ENCODE measurements around the gene NTRK1.

NTRK1 gene

GRCh38 chr1:156860628-156861423, at the start of gene NTRK1:
Gene NTRK1, plus strand, starts transcription at chr1:156860865. Its CDS starts 70 bp downstream, at chr1:156860935.
- no peaks in the 10 kb centered on the region for H3K36me3 ChIP-seq (ENCODE audit: control insufficient read depth, insufficient read depth, low read length)
- H3K27me3 ChIP-seq (replicated peaks; ENCODE audit: control insufficient read depth, insufficient read depth, low read length): no peaks in the 10 kb centered on the region; the same call in 1 of the 2 replicates
- TF ChIP-seq, protein P1, sequence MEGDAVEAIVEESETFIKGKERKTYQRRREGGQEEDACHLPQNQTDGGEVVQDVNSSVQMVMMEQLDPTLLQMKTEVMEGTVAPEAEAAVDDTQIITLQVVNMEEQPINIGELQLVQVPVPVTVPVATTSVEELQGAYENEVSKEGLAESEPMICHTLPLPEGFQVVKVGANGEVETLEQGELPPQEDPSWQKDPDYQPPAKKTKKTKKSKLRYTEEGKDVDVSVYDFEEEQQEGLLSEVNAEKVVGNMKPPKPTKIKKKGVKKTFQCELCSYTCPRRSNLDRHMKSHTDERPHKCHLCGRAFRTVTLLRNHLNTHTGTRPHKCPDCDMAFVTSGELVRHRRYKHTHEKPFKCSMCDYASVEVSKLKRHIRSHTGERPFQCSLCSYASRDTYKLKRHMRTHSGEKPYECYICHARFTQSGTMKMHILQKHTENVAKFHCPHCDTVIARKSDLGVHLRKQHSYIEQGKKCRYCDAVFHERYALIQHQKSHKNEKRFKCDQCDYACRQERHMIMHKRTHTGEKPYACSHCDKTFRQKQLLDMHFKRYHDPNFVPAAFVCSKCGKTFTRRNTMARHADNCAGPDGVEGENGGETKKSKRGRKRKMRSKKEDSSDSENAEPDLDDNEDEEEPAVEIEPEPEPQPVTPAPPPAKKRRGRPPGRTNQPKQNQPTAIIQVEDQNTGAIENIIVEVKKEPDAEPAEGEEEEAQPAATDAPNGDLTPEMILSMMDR (IDR thresholded peaks at IDR 0.05; ENCODE audit: insufficient read depth, low read length, poor library complexity, severe bottlenecking): no peak
- DNase-seq (ENCODE audit: extremely low read depth, insufficient read length): peak; percentile 53
- H3K4me3 ChIP-seq (replicated peaks; ENCODE audit: low read depth, low read length): peak within 1 kb of the TSS; percentile 56

DNA sequence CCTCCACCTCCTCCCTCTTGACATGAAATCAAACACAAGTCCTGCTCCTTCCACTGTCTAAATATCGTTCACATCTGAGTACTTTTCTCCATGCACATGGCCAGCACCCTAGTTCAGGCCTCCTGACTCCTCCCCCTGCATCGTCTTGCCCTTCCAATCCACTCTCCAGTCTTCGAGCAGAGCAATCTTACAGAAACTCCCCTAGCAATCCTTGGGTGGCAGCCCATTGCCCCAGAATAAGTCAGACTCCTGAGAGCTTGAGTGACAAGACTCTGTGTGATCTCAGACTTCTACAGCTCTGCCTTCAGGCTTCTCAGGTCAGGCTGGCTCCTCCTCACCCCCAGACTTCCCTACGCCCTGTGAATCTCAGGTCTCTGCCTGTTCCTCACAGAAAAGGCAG, 49.5 kb upstream of the NTRK1 start:
- H3K27me3 ChIP-seq (replicated peaks; ENCODE audit: control insufficient read depth, insufficient read depth, low read length): no peaks in the 10 kb centered on the region; the same call in 1 of the 2 replicates

DNA sequence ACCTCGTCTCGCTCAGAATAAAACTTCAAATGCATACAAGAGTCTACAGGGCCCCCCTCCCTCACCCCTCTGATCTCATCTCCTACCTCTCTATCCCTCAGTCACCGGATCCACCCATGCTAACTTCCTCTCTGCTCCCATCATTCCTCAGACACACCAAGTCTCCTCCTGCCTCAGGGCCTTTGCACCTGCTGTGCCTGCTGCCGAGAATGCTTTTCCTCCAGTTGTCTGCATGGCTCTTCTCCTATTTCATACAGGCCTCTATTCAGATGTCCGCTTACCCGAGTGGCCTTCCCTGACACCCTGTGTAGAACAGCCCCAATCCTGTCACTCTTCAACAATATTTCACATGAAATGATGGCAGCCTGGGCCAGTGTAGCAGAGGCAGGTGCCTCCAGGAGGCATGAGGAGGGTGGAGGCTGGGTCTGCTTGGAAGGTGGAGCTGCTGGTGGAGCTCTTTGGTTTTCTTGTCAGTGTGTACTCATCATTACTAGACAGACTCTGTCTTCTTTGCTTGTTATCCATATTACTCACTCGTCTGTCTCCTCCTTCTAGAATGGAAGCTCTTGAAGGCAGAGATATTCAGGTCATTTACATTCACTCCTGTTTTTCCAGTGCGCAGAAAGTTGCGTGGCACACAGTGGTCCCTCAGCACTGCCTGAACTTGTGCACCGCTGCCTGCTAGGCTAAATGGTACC, 48.2 kb upstream of the NTRK1 start:
- H3K4me3 ChIP-seq (replicated peaks; ENCODE audit: low read depth, low read length): no peak overlapping the region
- TF ChIP-seq, protein P1 (IDR thresholded peaks at IDR 0.05; ENCODE audit: insufficient read depth, low read length, poor library complexity, severe bottlenecking): no peak
- no peaks in the 10 kb centered on the region; the same call in 1 of the 2 replicates for H3K27me3 ChIP-seq (replicated peaks; ENCODE audit: control insufficient read depth, insufficient read depth, low read length)
- no peak for DNase-seq (ENCODE audit: extremely low read depth, insufficient read length)
- no peaks in the 10 kb centered on the region for H3K36me3 ChIP-seq (ENCODE audit: control insufficient read depth, insufficient read depth, low read length)

More for the DNA sequence above, 49.5 kb upstream of the NTRK1 start:
- no peaks in the 10 kb centered on the region for H3K36me3 ChIP-seq (ENCODE audit: control insufficient read depth, insufficient read depth, low read length)
- TF ChIP-seq, protein P1 (IDR thresholded peaks at IDR 0.05; ENCODE audit: insufficient read depth, low read length, poor library complexity, severe bottlenecking): no peak
- no peak for DNase-seq (ENCODE audit: extremely low read depth, insufficient read length)
- no peak overlapping the region for H3K4me3 ChIP-seq (replicated peaks; ENCODE audit: low read depth, low read length)

GRCh38 chr1:156813298-156813697, 47.4 kb upstream of the NTRK1 start:
- no peak for DNase-seq (ENCODE audit: extremely low read depth, insufficient read length)
- H3K4me3 ChIP-seq (replicated peaks; ENCODE audit: low read depth, low read length): no peak overlapping the region
- no peaks in the 10 kb centered on the region for H3K36me3 ChIP-seq (ENCODE audit: control insufficient read depth, insufficient read depth, low read length)
- no peaks in the 10 kb centered on the region; the same call in 1 of the 2 replicates for H3K27me3 ChIP-seq (replicated peaks; ENCODE audit: control insufficient read depth, insufficient read depth, low read length)
- TF ChIP-seq, protein P1 (IDR thresholded peaks at IDR 0.05; ENCODE audit: insufficient read depth, low read length, poor library complexity, severe bottlenecking): no peak

GRCh38 chr1:156813750-156814570, 46.7 kb upstream of the NTRK1 start:
- H3K4me3 ChIP-seq (replicated peaks; ENCODE audit: low read depth, low read length): peak overlapping the region; percentile 32
- H3K36me3 ChIP-seq (ENCODE audit: control insufficient read depth, insufficient read depth, low read length): no peaks in the 10 kb centered on the region
- peak; percentile 78 for DNase-seq (ENCODE audit: extremely low read depth, insufficient read length)
- no peaks in the 10 kb centered on the region; the same call in 1 of the 2 replicates for H3K27me3 ChIP-seq (replicated peaks; ENCODE audit: control insufficient read depth, insufficient read depth, low read length)
- TF ChIP-seq, protein P1 (IDR thresholded peaks at IDR 0.05; ENCODE audit: insufficient read depth, low read length, poor library complexity, severe bottlenecking): peak; percentile 48

All from GM06990 (cell line).